ENCODE results near the gene PDE6G. TPM values are rescaled to one million over a fixed set of nuclear protein-coding genes. Genes with fewer than 3 reads are reported as not detected.

Gene PDE6G
- total RNA-seq, 2 experiments from 2014 or later = 10.0 to 10.9 TPM

DNA sequence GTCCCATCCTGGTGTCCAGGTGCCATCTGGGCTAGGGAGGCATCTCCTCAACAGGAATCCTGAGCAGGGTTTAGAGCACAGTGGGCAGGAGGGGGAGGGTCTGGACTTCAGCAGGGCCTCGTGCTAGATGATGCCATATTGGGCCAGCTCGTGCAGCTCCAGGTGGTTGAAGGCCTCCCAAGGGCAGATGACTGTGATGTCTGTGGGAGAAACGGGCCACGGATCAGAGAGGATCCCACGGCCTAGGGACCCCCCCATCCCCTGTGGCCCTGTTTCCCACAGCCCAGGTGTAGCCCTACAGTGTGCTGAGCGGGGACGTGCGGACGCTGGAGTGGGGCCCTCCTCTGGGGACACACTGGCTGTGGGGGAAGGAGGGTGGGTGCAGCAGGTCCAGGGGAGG is 5.4 kb downstream of the PDE6G start:
- Mint-ChIP-seq H3K9me3 (no peaks in the 10 kb centered on the region), H3K27ac (no peak overlapping the region), H3K27me3 (peaks cover 19% of the 10 kb centered on the region), H3K36me3 (ENCODE audit: low read depth) (no peaks in the 10 kb centered on the region), H3K4me3 (no peak overlapping the region), H3K4me1 (peaks cover 19% of the 10 kb centered on the region)
- POLR2A ChIA-PET = no interaction called here
- no peak for DNase-seq
- CTCF ChIA-PET = no interaction called here

DNA sequence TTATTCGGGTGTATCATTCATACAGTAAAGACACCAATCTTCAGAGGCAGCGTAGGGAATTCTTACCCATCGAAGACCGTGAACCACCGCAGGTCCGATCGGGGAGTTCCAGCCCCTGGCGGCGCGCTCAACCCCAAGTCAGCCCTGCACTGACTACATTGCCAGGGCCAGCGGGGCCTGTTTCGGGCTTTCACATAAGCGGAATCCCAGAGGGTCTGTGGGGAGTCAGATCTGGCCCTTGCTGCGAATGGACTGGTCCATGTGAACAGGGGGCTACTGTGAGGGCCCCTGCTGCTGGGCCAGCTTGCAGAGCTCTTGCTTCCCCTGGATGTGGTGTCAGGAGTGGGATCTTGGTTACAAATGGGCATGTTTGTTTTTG is 7.6 kb downstream of the PDE6G start:
- Mint-ChIP-seq H3K9me3 (no peaks in the 10 kb centered on the region), H3K27ac (no peak overlapping the region), H3K4me3 (no peak overlapping the region), H3K36me3 (ENCODE audit: low read depth) (no peaks in the 10 kb centered on the region), H3K4me1 (peaks cover 11% of the 10 kb centered on the region), H3K27me3 (peaks cover 19% of the 10 kb centered on the region)
- no peak for DNase-seq
- POLR2A ChIA-PET = no interaction called here
- CTCF ChIA-PET = no interaction called here

DNA sequence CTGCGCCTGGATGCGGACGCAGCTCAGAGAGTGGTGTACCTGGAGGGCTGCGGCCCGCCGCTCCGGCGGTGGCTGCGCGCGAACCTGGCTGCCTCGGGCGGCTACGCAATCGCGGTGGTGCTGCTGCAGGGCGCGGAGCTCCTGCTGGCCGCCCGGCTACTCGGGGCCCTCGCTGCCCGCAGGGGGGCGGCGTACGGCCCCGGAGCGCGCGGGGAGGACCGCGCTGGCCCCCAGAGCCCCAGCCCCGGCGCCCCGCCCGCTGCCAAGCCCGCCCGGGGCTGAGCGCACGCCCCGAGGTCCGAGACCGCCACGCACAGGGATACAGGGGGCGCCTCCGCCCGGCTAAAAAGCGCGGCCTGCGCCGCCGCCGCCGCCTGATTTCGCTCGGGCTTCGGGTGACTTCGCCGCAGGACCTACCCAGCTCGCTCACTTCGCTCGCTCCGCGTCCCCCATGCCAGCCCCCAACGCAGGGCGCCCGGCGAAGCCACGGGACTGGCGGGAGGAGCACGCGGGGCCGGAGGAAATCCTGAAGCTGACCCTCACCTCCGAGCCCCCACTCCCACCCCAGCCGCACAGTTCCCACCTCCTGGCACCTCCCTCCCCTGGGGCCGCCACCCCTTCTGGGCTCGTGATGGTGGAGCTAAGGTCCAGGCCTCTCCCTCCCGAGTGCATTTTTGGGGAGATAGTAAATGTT is 8.2 kb downstream of the PDE6G start:
- Mint-ChIP-seq H3K27ac (no peak overlapping the region), H3K4me3 (no peak overlapping the region), H3K27me3 (peaks cover 19% of the 10 kb centered on the region), H3K9me3 (no peaks in the 10 kb centered on the region), H3K36me3 (ENCODE audit: low read depth) (no peaks in the 10 kb centered on the region), H3K4me1 (peaks cover 6% of the 10 kb centered on the region)
- ChIA-PET CTCF (no interaction called here), POLR2A (interaction anchor here (0.5 to 1.1 kb wide), 2 partner anchors 17 to 18 kb away, joined by 3 read pairs; partner anchors contain the start of genes CCDC137 and OXLD1)
- no peak for DNase-seq

DNA sequence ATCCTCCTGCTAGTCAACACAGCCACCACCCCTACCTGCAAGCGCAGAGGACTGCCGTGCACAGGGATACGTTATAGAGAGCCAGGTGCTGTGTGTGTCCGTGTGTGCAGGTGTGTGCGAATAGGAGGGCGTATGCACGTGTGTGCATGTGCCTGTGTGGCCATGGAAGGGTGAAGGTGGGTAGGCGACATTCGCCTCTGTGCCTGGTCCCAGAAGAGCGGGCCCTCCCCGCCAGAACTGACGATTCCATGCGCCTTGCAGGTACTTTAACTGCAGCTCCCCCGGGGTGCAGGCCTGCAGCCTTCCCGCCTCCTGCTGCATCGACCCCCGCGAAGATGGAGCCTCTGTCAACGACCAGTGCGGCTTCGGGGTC is 8.7 kb downstream of the PDE6G start:
- H3K9me3 Mint-ChIP-seq = no peaks in the 10 kb centered on the region
- no peak for DNase-seq
- H3K36me3 Mint-ChIP-seq (ENCODE audit: low read depth) = no peaks in the 10 kb centered on the region
- ChIA-PET POLR2A (interaction anchor here (0.5 to 1.1 kb wide), 2 partner anchors 17 to 19 kb away, joined by 3 read pairs; partner anchors contain the start of genes CCDC137 and OXLD1), CTCF (no interaction called here)
- no peak overlapping the region for H3K4me3 Mint-ChIP-seq
- H3K27ac Mint-ChIP-seq = no peak overlapping the region
- H3K27me3 Mint-ChIP-seq = peaks cover 19% of the 10 kb centered on the region
- peaks cover 3% of the 10 kb centered on the region for H3K4me1 Mint-ChIP-seq

DNA sequence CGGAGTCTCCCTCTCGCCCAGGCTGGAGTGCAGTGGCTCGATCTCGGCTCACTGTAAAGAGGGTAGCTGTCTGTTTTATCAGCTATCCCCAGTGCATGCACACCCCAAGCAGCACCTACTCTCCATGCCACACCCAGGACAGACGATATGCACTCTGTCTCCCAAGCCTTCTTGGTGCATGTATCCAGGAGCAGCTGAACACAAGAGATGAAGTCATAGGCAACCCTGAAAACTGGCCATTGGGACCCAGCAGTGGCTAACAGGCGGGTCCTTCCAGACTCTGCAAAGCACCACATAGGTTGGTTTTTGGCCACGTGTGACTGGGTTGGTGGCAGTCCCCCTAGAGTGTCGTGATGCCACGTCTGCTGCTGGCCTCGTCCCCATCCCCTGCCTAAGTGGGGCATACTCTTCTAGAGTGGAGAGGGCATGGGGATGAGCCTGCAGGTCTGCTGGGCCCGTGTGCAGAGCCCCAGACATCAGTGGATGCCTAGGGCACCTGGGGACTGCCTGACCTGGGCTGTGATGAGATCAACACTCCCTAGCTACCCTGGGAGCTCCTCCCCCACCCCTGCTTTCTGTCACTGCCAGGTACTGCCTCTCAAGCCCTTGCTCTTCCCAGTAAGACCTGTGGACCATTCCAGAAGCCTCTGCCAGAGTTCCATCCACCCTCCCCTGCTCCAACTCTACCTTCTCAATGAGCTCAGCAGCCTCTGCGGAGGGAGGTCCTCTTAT is 9.3 kb downstream of the PDE6G start:
- Mint-ChIP-seq H3K4me1 (peaks cover 3% of the 10 kb centered on the region), H3K9me3 (no peaks in the 10 kb centered on the region), H3K36me3 (ENCODE audit: low read depth) (no peaks in the 10 kb centered on the region), H3K27ac (no peak overlapping the region), H3K27me3 (peaks cover 19% of the 10 kb centered on the region), H3K4me3 (no peak overlapping the region)
- no peak for DNase-seq
- ChIA-PET CTCF (no interaction called here), POLR2A (interaction anchor here (0.5 to 1.1 kb wide), 3 partner anchors 10 to 20 kb away, joined by 3 read pairs; partner anchors contain the start of genes CCDC137, OXLD1 and PDE6G)

DNA sequence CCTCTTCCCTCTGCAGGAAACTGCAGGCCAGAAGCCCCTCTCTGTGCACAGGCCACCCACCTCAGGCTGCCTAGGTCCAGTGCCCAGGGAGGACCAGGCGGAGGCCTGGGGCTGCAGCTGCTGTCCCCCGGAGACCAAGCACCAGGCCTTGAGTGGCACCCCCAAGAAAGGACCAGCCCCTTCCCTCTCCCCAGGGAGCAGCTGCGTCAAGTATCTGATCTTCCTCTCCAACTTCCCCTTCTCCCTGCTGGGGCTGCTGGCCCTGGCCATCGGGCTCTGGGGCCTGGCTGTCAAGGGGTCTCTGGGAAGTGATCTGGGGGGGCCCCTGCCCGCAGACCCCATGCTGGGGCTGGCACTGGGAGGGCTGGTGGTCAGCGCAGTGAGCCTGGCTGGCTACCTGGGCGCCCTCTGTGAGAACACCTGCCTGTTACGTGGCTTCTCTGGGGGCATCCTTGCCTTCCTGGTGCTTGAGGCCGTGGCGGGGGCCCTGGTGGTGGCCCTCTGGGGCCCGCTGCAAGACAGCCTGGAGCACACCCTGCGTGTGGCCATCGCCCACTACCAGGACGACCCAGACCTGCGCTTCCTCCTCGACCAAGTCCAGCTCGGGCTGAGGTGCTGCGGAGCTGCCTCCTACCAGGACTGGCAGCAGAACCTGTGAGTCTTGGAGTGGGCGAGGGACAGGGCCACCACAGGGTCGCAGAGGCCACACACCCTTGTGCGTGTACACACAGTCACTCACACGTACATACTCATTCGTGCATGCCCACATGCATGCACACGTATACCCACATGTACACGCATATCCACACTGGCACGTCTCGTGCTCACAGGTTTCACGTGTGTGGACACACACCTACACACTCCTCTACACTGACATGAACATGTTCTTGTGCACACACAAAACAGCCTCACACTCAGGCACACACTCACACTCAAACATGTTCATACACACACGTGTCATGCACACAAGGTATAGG is 11.1 kb downstream of the PDE6G start:
- CTCF ChIA-PET = no interaction called here

DNA sequence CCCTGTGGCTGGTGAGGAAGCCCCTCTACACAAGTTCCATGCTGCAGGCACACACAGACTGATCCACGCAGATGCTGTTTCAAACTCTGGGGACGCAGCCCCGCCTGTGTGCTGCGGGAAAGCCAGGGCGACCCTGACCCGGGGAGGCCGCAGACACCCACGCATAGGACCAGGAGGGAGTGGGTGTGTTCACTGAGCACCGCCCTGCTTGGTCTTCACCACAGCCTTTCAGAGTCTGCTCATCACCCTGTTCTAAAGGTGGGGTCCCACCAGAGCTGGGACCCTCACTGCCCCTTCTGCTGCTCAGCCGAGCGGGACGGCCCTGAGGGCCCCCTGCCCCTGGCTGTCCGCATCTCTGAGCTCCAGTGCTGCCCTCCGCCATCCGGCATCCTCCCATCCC is 11.8 kb downstream of the PDE6G start:
- Mint-ChIP-seq H3K27me3 (peaks cover 18% of the 10 kb centered on the region), H3K9me3 (no peaks in the 10 kb centered on the region), H3K27ac (no peak overlapping the region), H3K4me1 (no peaks in the 10 kb centered on the region), H3K36me3 (ENCODE audit: low read depth) (no peaks in the 10 kb centered on the region), H3K4me3 (no peak overlapping the region)
- POLR2A ChIA-PET = no interaction called here
- DNase-seq = no peak
- CTCF ChIA-PET = no interaction called here

More for the DNA sequence above, 11.1 kb downstream of the PDE6G start:
- H3K36me3 Mint-ChIP-seq (ENCODE audit: low read depth) = no peaks in the 10 kb centered on the region
- DNase-seq = no peak
- H3K4me3 Mint-ChIP-seq = no peak overlapping the region
- H3K4me1 Mint-ChIP-seq = no peaks in the 10 kb centered on the region
- no peak overlapping the region for H3K27ac Mint-ChIP-seq
- H3K27me3 Mint-ChIP-seq = peaks cover 18% of the 10 kb centered on the region
- no peaks in the 10 kb centered on the region for H3K9me3 Mint-ChIP-seq
- POLR2A ChIA-PET = no interaction called here

DNA sequence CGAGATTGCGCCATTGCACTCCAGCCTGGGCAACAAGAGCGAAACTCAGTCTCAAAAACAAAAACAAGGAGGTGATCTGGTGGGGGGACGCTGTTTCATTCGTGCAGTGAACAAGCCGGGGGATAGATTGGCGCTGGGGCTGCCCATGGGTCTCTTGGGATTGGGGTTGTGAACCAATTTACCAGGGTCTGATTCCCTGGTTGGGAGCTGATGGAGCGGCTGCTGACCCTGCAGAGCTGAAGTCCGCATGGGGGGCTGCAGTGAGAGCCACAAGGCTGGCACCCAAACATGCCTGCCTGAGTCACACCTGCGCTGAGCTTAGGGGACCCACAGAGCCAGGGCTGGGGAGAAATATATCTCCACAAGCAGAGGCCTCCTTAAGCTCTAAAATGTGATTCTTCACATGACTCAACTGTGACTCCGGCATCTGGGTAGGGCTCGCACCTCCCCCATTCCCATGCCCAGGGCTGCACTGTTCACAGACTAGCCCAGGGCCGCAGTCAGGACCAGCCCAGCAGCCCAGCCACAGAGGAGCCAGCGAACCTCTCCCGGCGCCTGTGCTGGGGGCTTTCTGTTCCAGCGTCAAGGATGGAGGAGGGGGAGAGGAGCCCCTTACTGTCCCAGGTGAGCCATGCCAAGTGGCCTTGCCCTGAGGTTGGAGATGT is 14.4 kb downstream of the PDE6G start:
- no peak for DNase-seq
- peaks cover 3% of the 10 kb centered on the region for H3K27me3 Mint-ChIP-seq
- ChIA-PET CTCF (no interaction called here), POLR2A (no interaction called here)
- no peaks in the 10 kb centered on the region for H3K36me3 Mint-ChIP-seq (ENCODE audit: low read depth)
- H3K27ac Mint-ChIP-seq = no peak overlapping the region
- no peak overlapping the region for H3K4me3 Mint-ChIP-seq
- no peaks in the 10 kb centered on the region for H3K9me3 Mint-ChIP-seq
- H3K4me1 Mint-ChIP-seq = peaks cover 4% of the 10 kb centered on the region

DNA sequence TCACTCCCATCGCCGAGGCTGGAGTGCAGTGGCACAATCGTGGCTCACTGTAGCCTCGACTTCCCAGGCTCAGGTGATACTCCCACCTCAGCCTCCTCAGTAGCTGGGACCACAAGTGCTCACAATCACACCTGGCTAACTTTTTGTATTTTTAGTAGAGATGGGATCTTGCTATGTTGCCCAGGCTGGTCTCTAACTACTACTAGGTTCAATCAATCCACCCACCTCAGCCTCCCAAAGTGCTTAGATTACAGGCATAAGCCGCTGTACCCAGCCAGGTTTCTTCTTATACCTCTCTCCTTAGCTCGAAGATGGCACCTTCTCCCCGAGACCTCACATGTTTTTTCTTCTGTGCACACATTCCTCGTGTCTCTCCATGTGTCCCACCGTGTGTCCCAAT is 16.3 kb downstream of the PDE6G start:
- POLR2A ChIA-PET = interaction anchor here (0.7 kb wide), 1 partner anchor 26 kb away, joined by 3 read pairs; no protein-coding TSS in a partner anchor
- no peak overlapping the region for H3K27ac Mint-ChIP-seq
- peaks cover 15% of the 10 kb centered on the region for H3K4me1 Mint-ChIP-seq
- no peak overlapping the region for H3K4me3 Mint-ChIP-seq
- CTCF ChIA-PET = interaction anchor here (0.7 kb wide), 1 partner anchor 55 kb away, joined by 3 read pairs; no protein-coding TSS in a partner anchor
- DNase-seq = no peak
- H3K9me3 Mint-ChIP-seq = no peaks in the 10 kb centered on the region
- H3K27me3 Mint-ChIP-seq = no peaks in the 10 kb centered on the region
- H3K36me3 Mint-ChIP-seq (ENCODE audit: low read depth) = peaks cover 7% of the 10 kb centered on the region

DNA sequence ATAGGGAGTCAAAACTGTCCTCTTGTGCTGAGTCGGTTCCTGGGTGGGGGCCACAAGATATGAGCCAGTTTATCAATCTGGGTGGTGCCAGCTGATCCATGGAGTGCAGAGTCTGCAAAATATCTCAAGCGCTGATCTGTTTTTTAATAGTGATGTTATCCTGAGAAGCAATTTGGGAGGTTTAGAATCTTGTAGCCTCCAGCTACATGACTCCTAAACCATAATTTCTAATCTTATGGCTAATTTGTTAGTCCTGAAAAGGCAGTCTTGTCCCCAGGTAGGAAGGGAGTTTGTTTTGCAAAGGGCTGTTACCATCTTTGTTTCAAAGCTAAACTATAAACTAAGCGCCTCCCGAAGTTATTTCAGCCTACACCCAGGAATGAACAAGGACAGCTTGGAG is 17.7 kb downstream of the PDE6G start:
- no peak for DNase-seq
- Mint-ChIP-seq H3K36me3 (ENCODE audit: low read depth) (peaks cover 7% of the 10 kb centered on the region), H3K27me3 (no peaks in the 10 kb centered on the region), H3K9me3 (no peaks in the 10 kb centered on the region), H3K27ac (no peak overlapping the region), H3K4me3 (peak overlapping the region; percentile 8), H3K4me1 (peaks cover 17% of the 10 kb centered on the region)
- ChIA-PET POLR2A (interaction anchor here (0.8 to 1.4 kb wide), 2 partner anchors 15 to 28 kb away, joined by 3 to 5 read pairs; partner anchors contain the start of genes CCDC137 and OXLD1), CTCF (no interaction called here)

DNA sequence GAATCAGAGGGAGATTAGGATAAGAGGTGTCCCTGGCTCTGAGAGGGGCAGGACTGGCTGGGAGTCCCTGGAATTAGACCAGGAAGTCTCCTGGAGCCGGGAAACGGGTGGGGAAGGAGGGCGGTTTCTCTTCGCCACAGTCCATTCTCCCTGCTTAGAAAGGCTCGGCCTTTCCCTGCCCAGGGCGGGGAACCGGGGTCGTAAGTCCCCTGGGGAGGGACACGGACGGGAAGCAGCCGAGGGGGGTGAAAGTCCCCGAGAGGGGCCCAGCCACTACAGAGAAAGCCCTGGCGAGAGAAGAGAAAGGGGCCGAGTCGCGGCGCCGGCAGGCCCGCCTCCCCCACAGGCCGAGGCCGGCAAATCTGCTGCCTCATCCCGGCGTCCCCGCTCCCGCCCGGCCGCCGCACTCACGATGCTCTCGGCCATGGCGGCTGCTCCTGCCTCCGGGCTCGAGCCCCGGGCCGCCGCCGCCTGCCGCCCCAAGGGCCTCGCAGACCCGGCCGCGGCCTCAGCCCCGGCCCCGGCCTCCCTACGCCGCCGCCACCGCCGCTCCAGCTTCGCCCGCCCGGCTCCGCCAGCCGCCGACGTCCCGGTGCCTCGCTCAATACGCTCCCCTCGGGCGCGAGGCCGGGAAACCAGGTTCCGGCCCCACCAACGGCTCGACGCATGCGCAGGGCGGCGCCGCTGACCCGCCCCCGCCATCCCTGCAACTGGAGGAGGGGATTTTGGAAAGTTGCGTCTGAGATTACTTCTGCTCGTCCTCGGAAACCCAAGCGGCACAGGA is 19.6 kb downstream of the PDE6G start, which contains the start of the genes NPLOC4 and TSPAN10:
Gene NPLOC4 (minus strand): TSS at position 608 of the 784 bp plus-strand sequence. CDS start 182 bp downstream, at position 426.
Gene TSPAN10 (plus strand): TSS at position 692 of the 784 bp plus-strand sequence. CDS start 5,217 bp downstream, outside the sequence.
- Mint-ChIP-seq H3K36me3 (ENCODE audit: low read depth) (peaks cover 12% of the 10 kb centered on the region), H3K4me3 (peak within 1 kb of the TSS; percentile 98), H3K9me3 (no peaks in the 10 kb centered on the region), H3K4me1 (peaks cover 23% of the 10 kb centered on the region), H3K27me3 (no peaks in the 10 kb centered on the region), H3K27ac (peak within 1 kb of the TSS; percentile 83)
- DNase-seq = peak; percentile 81
- ChIA-PET CTCF (interaction anchor here (1.0 kb wide), 1 partner anchor 36 kb away, joined by 4 read pairs; no protein-coding TSS in a partner anchor), POLR2A (interaction anchor here (1.1 to 3.5 kb wide), 8 partner anchors 12 to 66 kb away, joined by 4 to 26 read pairs (median 5); partner anchors contain the start of genes ARL16, CCDC137, HGS and MRPL12)

Data from activated CD4-positive, alpha-beta memory T cell treated with anti-CD3 and anti-CD28 coated beads, Interleukin-2, amount 10 ng/mL, durations not matched to agents 7 days and 5 days (primary cell).